Activated effector memory CD4-positive, alpha-beta T cell treated with Interleukin-2 at 50 U/mL for 16 hours (primary cell): ENCODE results near the gene CLEC2B.
A peak's percentile ranks its signal among the peaks of the same experiment; 100 is the strongest.

Source experiments
- DNase-seq: peaks from one replicate; pipeline ENCODE4 v3.0.0-alpha.2; 2020

The CLEC2B gene

GRCh38 chr12:9868311-9868801 is 798 bp downstream of the CLEC2B start:
- no peak for DNase-seq

GRCh38 chr12:9867531-9867930 is 1.6 kb downstream of the CLEC2B start:
- no peak for DNase-seq

- DNase-seq: no peak
Measured at GRCh38 chr12:9866860-9867269, 2.3 kb downstream of the CLEC2B start.

GRCh38 chr12:9864913-9865675 is 4.1 kb downstream of the CLEC2B start:
- no peak for DNase-seq

GRCh38 chr12:9858135-9858534 is 11.0 kb downstream of the CLEC2B start:
- DNase-seq: no peak

- DNase-seq: no peak
Measured at GRCh38 chr12:9856894-9857293, 12.3 kb downstream of the CLEC2B start.

- no peak for DNase-seq
Measured at GRCh38 chr12:9856151-9856550, 13.0 kb downstream of the CLEC2B start.

- DNase-seq: no peak
Measured at GRCh38 chr12:9851927-9852326, 17.2 kb downstream of the CLEC2B start.

- no peak for DNase-seq
Measured at GRCh38 chr12:9851050-9851449, 18.1 kb downstream of the CLEC2B start.

GRCh38 chr12:9848899-9849298 is 20.3 kb downstream of the CLEC2B start:
- no peak for DNase-seq

- DNase-seq: no peak
Measured at GRCh38 chr12:9843407-9843806, 25.7 kb downstream of the CLEC2B start.

GRCh38 chr12:9831720-9832119 is 37.4 kb downstream of the CLEC2B start:
- DNase-seq: no peak

- DNase-seq: no peak
Measured at GRCh38 chr12:9829982-9830381, 39.2 kb downstream of the CLEC2B start.

- no peak for DNase-seq
Measured at GRCh38 chr12:9829483-9829882, 39.7 kb downstream of the CLEC2B start.

GRCh38 chr12:9827209-9827888 is 41.8 kb downstream of the CLEC2B start, which contains the start of gene KLRF1:
Gene KLRF1, plus strand, starts transcription at chr12:9827481. Its CDS starts 64 bp downstream, at chr12:9827545.
- no peak for DNase-seq

GRCh38 chr12:9820281-9820930 is 48.7 kb downstream of the CLEC2B start:
- DNase-seq: no peak

GRCh38 chr12:9813821-9814798 is 55.0 kb downstream of the CLEC2B start:
- peak; percentile 84 for DNase-seq

- DNase-seq: no peak
Measured at GRCh38 chr12:9811621-9812020, 57.5 kb downstream of the CLEC2B start.

- DNase-seq: no peak
Measured at GRCh38 chr12:9810671-9811070, 58.5 kb downstream of the CLEC2B start.

GRCh38 chr12:9809866-9810265 is 59.3 kb downstream of the CLEC2B start:
- DNase-seq: no peak

GRCh38 chr12:9809338-9809737 is 59.8 kb downstream of the CLEC2B start:
- DNase-seq: no peak

GRCh38 chr12:9808504-9808903 is 60.6 kb downstream of the CLEC2B start:
- DNase-seq: no peak
